Measurements from ENCODE around the gene DAAM1.
A peak's percentile ranks its signal among the peaks of the same experiment; 100 is the strongest.

Gene DAAM1

GRCh38 chr14:59360923-59361794 lies 172.7 kb downstream of the DAAM1 start:
- Histone ChIP-seq H3K4me3 (ENCODE audit: low read length in 2 of 2) (no peak overlapping the region), H3K27ac (ENCODE audit: low read depth in 2 of 2, low read length in 2 of 2) (peak overlapping the region; percentile 7 to 33), H3K27me3 (ENCODE audit: control insufficient read depth in 2 of 2, insufficient read depth in 2 of 2, low read length in 2 of 2) (no peaks in the 10 kb centered on the region), H3K9me3 (ENCODE audit: control insufficient read depth in 2 of 2, low read length in 2 of 2) (no peaks in the 10 kb centered on the region), H3K4me1 (ENCODE audit: control insufficient read depth in 2 of 2, insufficient read depth in 2 of 2, low read length in 2 of 2) (peaks cover 12 to 23% of the 10 kb centered on the region in 2 donors), H3K9ac (ENCODE audit: low read depth in 1 of 2, low read length in 2 of 2) (no peak overlapping the region), H3K36me3 (ENCODE audit: control insufficient read depth in 2 of 2, insufficient read depth in 2 of 2, low read length in 2 of 2) (peaks cover 5 to 11% of the 10 kb centered on the region in 2 donors)

GRCh38 chr14:59362513-59362912 lies 174.0 kb downstream of the DAAM1 start:
- H3K27ac ChIP-seq (ENCODE audit: low read depth in 2 of 2, low read length in 2 of 2), result no peak overlapping the region
- H3K4me3 ChIP-seq (ENCODE audit: low read length in 2 of 2), result no peak overlapping the region
- H3K27me3 ChIP-seq (ENCODE audit: control insufficient read depth in 2 of 2, insufficient read depth in 2 of 2, low read length in 2 of 2), result no peaks in the 10 kb centered on the region
- peaks cover 0 to 9% of the 10 kb centered on the region in 2 donors for H3K36me3 ChIP-seq (ENCODE audit: control insufficient read depth in 2 of 2, insufficient read depth in 2 of 2, low read length in 2 of 2)
- H3K4me1 ChIP-seq (ENCODE audit: control insufficient read depth in 2 of 2, insufficient read depth in 2 of 2, low read length in 2 of 2), result peaks cover 12 to 23% of the 10 kb centered on the region in 2 donors
- H3K9ac ChIP-seq (ENCODE audit: low read depth in 1 of 2, low read length in 2 of 2), result no peak overlapping the region
- H3K9me3 ChIP-seq (ENCODE audit: control insufficient read depth in 2 of 2, low read length in 2 of 2), result no peaks in the 10 kb centered on the region

- H3K36me3 ChIP-seq (ENCODE audit: control insufficient read depth in 2 of 2, insufficient read depth in 2 of 2, low read length in 2 of 2), result peaks cover 8 to 16% of the 10 kb centered on the region in 2 donors
- no peak overlapping the region for H3K27ac ChIP-seq (ENCODE audit: low read depth in 2 of 2, low read length in 2 of 2)
- H3K4me1 ChIP-seq (ENCODE audit: control insufficient read depth in 2 of 2, insufficient read depth in 2 of 2, low read length in 2 of 2), result peaks cover 12 to 18% of the 10 kb centered on the region in 2 donors
These were observed 175.2 kb downstream of the DAAM1 start for GRCh38 chr14:59363531-59364226.

GRCh38 chr14:59370158-59370742 lies 181.8 kb downstream of the DAAM1 start:
- H3K9ac ChIP-seq (ENCODE audit: low read depth in 1 of 2, low read length in 2 of 2), result no peak overlapping the region
- no peak overlapping the region for H3K4me3 ChIP-seq (ENCODE audit: low read length in 2 of 2)
- peaks cover 11 to 13% of the 10 kb centered on the region in 2 donors for H3K36me3 ChIP-seq (ENCODE audit: control insufficient read depth in 2 of 2, insufficient read depth in 2 of 2, low read length in 2 of 2)
- H3K27me3 ChIP-seq (ENCODE audit: control insufficient read depth in 2 of 2, insufficient read depth in 2 of 2, low read length in 2 of 2), result no peaks in the 10 kb centered on the region
- H3K4me1 ChIP-seq (ENCODE audit: control insufficient read depth in 2 of 2, insufficient read depth in 2 of 2, low read length in 2 of 2), result no peaks in the 10 kb centered on the region
- no peaks in the 10 kb centered on the region for H3K9me3 ChIP-seq (ENCODE audit: control insufficient read depth in 2 of 2, low read length in 2 of 2)
- H3K27ac ChIP-seq (ENCODE audit: low read depth in 2 of 2, low read length in 2 of 2), result no peak overlapping the region

More at GRCh38 chr14:59363531-59364226, 175.2 kb downstream of the DAAM1 start:
- Histone ChIP-seq H3K4me3 (ENCODE audit: low read length in 2 of 2) (no peak overlapping the region), H3K27me3 (ENCODE audit: control insufficient read depth in 2 of 2, insufficient read depth in 2 of 2, low read length in 2 of 2) (no peaks in the 10 kb centered on the region), H3K9me3 (ENCODE audit: control insufficient read depth in 2 of 2, low read length in 2 of 2) (no peaks in the 10 kb centered on the region), H3K9ac (ENCODE audit: low read depth in 1 of 2, low read length in 2 of 2) (no peak overlapping the region)

- Histone ChIP-seq H3K36me3 (ENCODE audit: control insufficient read depth in 2 of 2, insufficient read depth in 2 of 2, low read length in 2 of 2) (peaks cover 11 to 13% of the 10 kb centered on the region in 2 donors), H3K27ac (ENCODE audit: low read depth in 2 of 2, low read length in 2 of 2) (no peak overlapping the region), H3K9ac (ENCODE audit: low read depth in 1 of 2, low read length in 2 of 2) (no peak overlapping the region), H3K4me3 (ENCODE audit: low read length in 2 of 2) (no peak overlapping the region), H3K27me3 (ENCODE audit: control insufficient read depth in 2 of 2, insufficient read depth in 2 of 2, low read length in 2 of 2) (no peaks in the 10 kb centered on the region), H3K4me1 (ENCODE audit: control insufficient read depth in 2 of 2, insufficient read depth in 2 of 2, low read length in 2 of 2) (peaks cover 0 to under 1% of the 10 kb centered on the region in 2 donors), H3K9me3 (ENCODE audit: control insufficient read depth in 2 of 2, low read length in 2 of 2) (no peaks in the 10 kb centered on the region)
These were observed 183.3 kb downstream of the DAAM1 start for GRCh38 chr14:59371771-59372170.

GRCh38 chr14:59374048-59374447 lies 185.6 kb downstream of the DAAM1 start:
- H3K9me3 ChIP-seq (ENCODE audit: control insufficient read depth in 2 of 2, low read length in 2 of 2), result no peaks in the 10 kb centered on the region
- H3K27ac ChIP-seq (ENCODE audit: low read depth in 2 of 2, low read length in 2 of 2), result no peak overlapping the region
- H3K4me1 ChIP-seq (ENCODE audit: control insufficient read depth in 2 of 2, insufficient read depth in 2 of 2, low read length in 2 of 2), result peaks cover 0 to 2% of the 10 kb centered on the region in 2 donors
- no peaks in the 10 kb centered on the region for H3K27me3 ChIP-seq (ENCODE audit: control insufficient read depth in 2 of 2, insufficient read depth in 2 of 2, low read length in 2 of 2)
- H3K4me3 ChIP-seq (ENCODE audit: low read length in 2 of 2), result no peak overlapping the region
- no peak overlapping the region for H3K9ac ChIP-seq (ENCODE audit: low read depth in 1 of 2, low read length in 2 of 2)
- peaks cover 0 to 2% of the 10 kb centered on the region in 2 donors for H3K36me3 ChIP-seq (ENCODE audit: control insufficient read depth in 2 of 2, insufficient read depth in 2 of 2, low read length in 2 of 2)

- no peaks in the 10 kb centered on the region for H3K36me3 ChIP-seq (ENCODE audit: control insufficient read depth in 2 of 2, insufficient read depth in 2 of 2, low read length in 2 of 2)
- H3K4me1 ChIP-seq (ENCODE audit: control insufficient read depth in 2 of 2, insufficient read depth in 2 of 2, low read length in 2 of 2), result peaks cover 0 to 2% of the 10 kb centered on the region in 2 donors
- peak overlapping the region in 1 of 2 donors; percentile 50 for H3K27ac ChIP-seq (ENCODE audit: low read depth in 2 of 2, low read length in 2 of 2)
These were observed 188.2 kb downstream of the DAAM1 start for GRCh38 chr14:59376686-59377085.

GRCh38 chr14:59377491-59377890 lies 189.0 kb downstream of the DAAM1 start:
- Histone ChIP-seq H3K4me1 (ENCODE audit: control insufficient read depth in 2 of 2, insufficient read depth in 2 of 2, low read length in 2 of 2) (peaks cover 0 to 2% of the 10 kb centered on the region in 2 donors), H3K27ac (ENCODE audit: low read depth in 2 of 2, low read length in 2 of 2) (peak overlapping the region in 1 of 2 donors; percentile 50), H3K27me3 (ENCODE audit: control insufficient read depth in 2 of 2, insufficient read depth in 2 of 2, low read length in 2 of 2) (no peaks in the 10 kb centered on the region), H3K4me3 (ENCODE audit: low read length in 2 of 2) (no peak overlapping the region), H3K9ac (ENCODE audit: low read depth in 1 of 2, low read length in 2 of 2) (no peak overlapping the region), H3K9me3 (ENCODE audit: control insufficient read depth in 2 of 2, low read length in 2 of 2) (no peaks in the 10 kb centered on the region), H3K36me3 (ENCODE audit: control insufficient read depth in 2 of 2, insufficient read depth in 2 of 2, low read length in 2 of 2) (no peaks in the 10 kb centered on the region)

More at GRCh38 chr14:59376686-59377085, 188.2 kb downstream of the DAAM1 start:
- Histone ChIP-seq H3K4me3 (ENCODE audit: low read length in 2 of 2) (no peak overlapping the region), H3K9ac (ENCODE audit: low read depth in 1 of 2, low read length in 2 of 2) (no peak overlapping the region), H3K27me3 (ENCODE audit: control insufficient read depth in 2 of 2, insufficient read depth in 2 of 2, low read length in 2 of 2) (no peaks in the 10 kb centered on the region), H3K9me3 (ENCODE audit: control insufficient read depth in 2 of 2, low read length in 2 of 2) (no peaks in the 10 kb centered on the region)

- Histone ChIP-seq H3K27ac (ENCODE audit: low read depth in 2 of 2, low read length in 2 of 2) (peak overlapping the region in 1 of 2 donors; percentile 50), H3K9ac (ENCODE audit: low read depth in 1 of 2, low read length in 2 of 2) (no peak overlapping the region), H3K36me3 (ENCODE audit: control insufficient read depth in 2 of 2, insufficient read depth in 2 of 2, low read length in 2 of 2) (no peaks in the 10 kb centered on the region), H3K4me3 (ENCODE audit: low read length in 2 of 2) (no peak overlapping the region), H3K4me1 (ENCODE audit: control insufficient read depth in 2 of 2, insufficient read depth in 2 of 2, low read length in 2 of 2) (peaks cover 0 to 2% of the 10 kb centered on the region in 2 donors), H3K27me3 (ENCODE audit: control insufficient read depth in 2 of 2, insufficient read depth in 2 of 2, low read length in 2 of 2) (no peaks in the 10 kb centered on the region), H3K9me3 (ENCODE audit: control insufficient read depth in 2 of 2, low read length in 2 of 2) (no peaks in the 10 kb centered on the region)
These were observed 189.6 kb downstream of the DAAM1 start for GRCh38 chr14:59377991-59378601.

Data from mucosa of rectum (tissue), 2 donors.